Measurements from ENCODE around the gene ZNF222. TPM values are rescaled to one million over a fixed set of nuclear protein-coding genes. Genes with fewer than 3 reads are reported as not detected.

ZNF222 gene
- total and polyA plus RNA-seq, 2 of the 4 experiments (the other 2 are of a cell fraction) = 3.2 to 7.0 TPM

DNA sequence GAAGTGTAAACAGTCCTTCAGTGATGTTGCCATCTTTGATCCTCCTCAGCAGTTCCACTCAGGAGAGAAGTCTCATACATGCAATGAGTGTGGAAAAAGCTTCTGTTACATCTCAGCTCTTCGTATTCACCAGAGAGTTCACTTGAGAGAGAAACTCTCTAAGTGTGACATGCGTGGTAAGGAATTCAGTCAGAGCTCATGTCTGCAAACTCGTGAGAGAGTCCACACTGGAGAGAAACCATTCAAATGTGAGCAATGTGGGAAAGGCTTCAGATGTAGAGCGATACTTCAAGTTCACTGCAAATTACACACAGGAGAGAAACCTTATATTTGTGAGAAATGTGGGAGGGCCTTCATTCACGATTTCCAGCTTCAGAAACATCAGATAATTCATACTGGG lies 14.7 kb upstream of the ZNF222 start:
- H3K27me3 ChIP-seq (ENCODE audit: control insufficient read depth, insufficient read depth, low read length) = no peaks in the 10 kb centered on the region
- H2AFZ ChIP-seq (replicated peaks; ENCODE audit: low read length, poor library complexity) = no peak overlapping the region
- no TSS peak for BruUV-seq (replicated peaks)
- no peak overlapping the region for H4K5ac ChIP-seq (ENCODE audit: low read depth, low read length)
- H3K14ac ChIP-seq (replicated peaks; ENCODE audit: low read depth, low read length) = no peak overlapping the region
- no peak overlapping the region for H2BK20ac ChIP-seq (ENCODE audit: low read depth, low read length)
- H2AK9ac ChIP-seq (replicated peaks; ENCODE audit: low read depth, low read length, poor library complexity) = no peak overlapping the region
- H4K20me1 ChIP-seq (ENCODE audit: insufficient read depth, low read length) = no peaks in the 10 kb centered on the region
- POLR2A ChIA-PET (ENCODE audit: unreplicated experiment) = no interaction called here
- no peak overlapping the region for H4K91ac ChIP-seq (ENCODE audit: insufficient read depth, low read depth, low read length)
- no peak overlapping the region for H3K4me3 ChIP-seq (ENCODE audit: insufficient read depth, low read depth, low read length)
- H3K79me1 ChIP-seq (ENCODE audit: low read depth in 1 of 2, low read length in 2 of 2) = 0 out of 4 replicates have a peak, but pooled peaks cover 0 to 4% of the 10 kb centered on the region in 2 experiments
- dilution Hi-C loops (cut with HindIII; ENCODE audit: low sequenced_read_pairs, unreplicated experiment) = no loop called here
- WGBS, 2 experiments (ENCODE audit: extremely low coverage in 2 of 2, insufficient read length in 1 of 2) = no CpG with 5 or more reads among the region's 5 CpGs
- peaks cover 38% of the 10 kb centered on the region for H3K36me3 ChIP-seq (ENCODE audit: control insufficient read depth, insufficient read depth, low read length)
- no peak overlapping the region for H2BK15ac ChIP-seq (ENCODE audit: low read depth, low read length)
- in situ Hi-C loops (cut with MboI; ENCODE audit: low sequenced_read_pairs) = no loop called here
- no peak overlapping the region for H2AK5ac ChIP-seq (ENCODE audit: low read depth, low read length)
- no peak overlapping the region for H3K18ac ChIP-seq (ENCODE audit: low read depth, low read length)
- no peak overlapping the region for H4K8ac ChIP-seq (ENCODE audit: low read depth in 2 of 2, low read length in 2 of 2)
- H3K23ac ChIP-seq (ENCODE audit: low read depth, low read length) = no peak overlapping the region
- no peaks in the 10 kb centered on the region for H3K4me1 ChIP-seq (ENCODE audit: control insufficient read depth, insufficient read depth, low read length)
- peaks cover 30% of the 10 kb centered on the region for H3K9me3 ChIP-seq (ENCODE audit: control insufficient read depth, insufficient read depth, low read length)
- DNase-seq = no peak
- no peak overlapping the region for H3K56ac ChIP-seq (ENCODE audit: extremely low read depth, insufficient read depth, low read length)
- no peak for ATAC-seq (ENCODE audit: low read depth)
- H3K4ac ChIP-seq (ENCODE audit: low read depth, low read length) = no peak overlapping the region
- TF ChIP-seq, protein P1, sequence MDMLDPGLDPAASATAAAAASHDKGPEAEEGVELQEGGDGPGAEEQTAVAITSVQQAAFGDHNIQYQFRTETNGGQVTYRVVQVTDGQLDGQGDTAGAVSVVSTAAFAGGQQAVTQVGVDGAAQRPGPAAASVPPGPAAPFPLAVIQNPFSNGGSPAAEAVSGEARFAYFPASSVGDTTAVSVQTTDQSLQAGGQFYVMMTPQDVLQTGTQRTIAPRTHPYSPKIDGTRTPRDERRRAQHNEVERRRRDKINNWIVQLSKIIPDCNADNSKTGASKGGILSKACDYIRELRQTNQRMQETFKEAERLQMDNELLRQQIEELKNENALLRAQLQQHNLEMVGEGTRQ (IDR thresholded peaks at IDR 0.05; ENCODE audit: low read depth, low read length) = no peak
- TF ChIP-seq MAZ (IDR thresholded peaks at IDR 0.05; ENCODE audit: borderline replicate concordance, low read depth, low read length) (no peak), SMC3 (IDR thresholded peaks at IDR 0.05; ENCODE audit: low read depth, low read length) (no peak), RCOR1 (IDR thresholded peaks at IDR 0.05; ENCODE audit: insufficient replicate concordance, low read length) (no peak), RAD21 (IDR thresholded peaks at IDR 0.05; ENCODE audit: low read length) (no peak), ELK1 (IDR thresholded peaks at IDR 0.05; ENCODE audit: borderline replicate concordance, low read depth, low read length) (no peak), BHLHE40 (IDR thresholded peaks at IDR 0.05; ENCODE audit: low read depth, low read length) (no peak), MAFK (IDR thresholded peaks at IDR 0.05; ENCODE audit: low read depth, low read length) (no peak), FOS (IDR thresholded peaks at IDR 0.05; ENCODE audit: low read depth, low read length) (no peak), RFX5 (IDR thresholded peaks at IDR 0.05; ENCODE audit: low read depth, low read length) (no peak), CEBPB (IDR thresholded peaks at IDR 0.05; ENCODE audit: low read depth, low read length) (no peak), POLR2A (IDR thresholded peaks at IDR 0.05; ENCODE audit: low read depth, low read length) (no peak), NFE2L2 (IDR thresholded peaks at IDR 0.05; ENCODE audit: low read depth, low read length) (no peak), CHD1 (IDR thresholded peaks at IDR 0.05; ENCODE audit: low read depth, low read length) (no peak), MXI1 (IDR thresholded peaks at IDR 0.05; ENCODE audit: borderline replicate concordance, low read depth, low read length) (no peak)
- TF ChIP-seq, protein P2, sequence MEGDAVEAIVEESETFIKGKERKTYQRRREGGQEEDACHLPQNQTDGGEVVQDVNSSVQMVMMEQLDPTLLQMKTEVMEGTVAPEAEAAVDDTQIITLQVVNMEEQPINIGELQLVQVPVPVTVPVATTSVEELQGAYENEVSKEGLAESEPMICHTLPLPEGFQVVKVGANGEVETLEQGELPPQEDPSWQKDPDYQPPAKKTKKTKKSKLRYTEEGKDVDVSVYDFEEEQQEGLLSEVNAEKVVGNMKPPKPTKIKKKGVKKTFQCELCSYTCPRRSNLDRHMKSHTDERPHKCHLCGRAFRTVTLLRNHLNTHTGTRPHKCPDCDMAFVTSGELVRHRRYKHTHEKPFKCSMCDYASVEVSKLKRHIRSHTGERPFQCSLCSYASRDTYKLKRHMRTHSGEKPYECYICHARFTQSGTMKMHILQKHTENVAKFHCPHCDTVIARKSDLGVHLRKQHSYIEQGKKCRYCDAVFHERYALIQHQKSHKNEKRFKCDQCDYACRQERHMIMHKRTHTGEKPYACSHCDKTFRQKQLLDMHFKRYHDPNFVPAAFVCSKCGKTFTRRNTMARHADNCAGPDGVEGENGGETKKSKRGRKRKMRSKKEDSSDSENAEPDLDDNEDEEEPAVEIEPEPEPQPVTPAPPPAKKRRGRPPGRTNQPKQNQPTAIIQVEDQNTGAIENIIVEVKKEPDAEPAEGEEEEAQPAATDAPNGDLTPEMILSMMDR (conservative IDR thresholded peaks at IDR 0.05; ENCODE audit: low read depth, low read length) = no peak
- intact Hi-C loops (cut with micrococcal nuclease) = no loop called here
- H3K9ac ChIP-seq (ENCODE audit: low read depth, low read length) = no peak overlapping the region
- H3K9me1 ChIP-seq (ENCODE audit: insufficient read depth, low read length) = no peaks in the 10 kb centered on the region
- CTCF ChIA-PET = no interaction called here
- no peak overlapping the region for H2BK120ac ChIP-seq (ENCODE audit: low read depth, low read length)
- no peak overlapping the region for H3K4me2 ChIP-seq (ENCODE audit: low read depth, low read length)
- no peak overlapping the region for H3K27ac ChIP-seq (ENCODE audit: insufficient read depth, low read length)
- H2BK5ac ChIP-seq (ENCODE audit: low read depth, low read length, poor library complexity, severe bottlenecking) = no peak overlapping the region
